ENCODE results near the gene PPFIBP2. TPM values are rescaled to one million over a fixed set of nuclear protein-coding genes. Genes with fewer than 3 reads are reported as not detected.
A peak's percentile ranks its signal among the peaks of the same experiment; 100 is the strongest.
"Not testable (repeated sequence)": the region's sequence is repeated elsewhere in the genome, so short reads cannot be mapped to it uniquely, and the experiment has no call there.

The PPFIBP2 gene
- total RNA-seq, 2 donors from 2014 or later, result 63.5 to 81.1 TPM

- peak; percentile 69 for ATAC-seq
- intact Hi-C loops (cut with DNase I, micrococcal nuclease), result no loop called here
- no peak for DNase-seq
Observed at GRCh38 chr11:7638710-7639642, 125.2 kb downstream of the PPFIBP2 start.

GRCh38 chr11:7639643-7640025 lies 125.8 kb downstream of the PPFIBP2 start:
- intact Hi-C loops (cut with DNase I, micrococcal nuclease), result no loop called here

GRCh38 chr11:7640816-7641215 lies 127.0 kb downstream of the PPFIBP2 start:
- DNase-seq, result no peak
- intact Hi-C loops (cut with DNase I, micrococcal nuclease), result no loop called here
- peak; percentile 42 for ATAC-seq

More at GRCh38 chr11:7639643-7640025, 125.8 kb downstream of the PPFIBP2 start:
- ATAC-seq (peak; percentile 95), DNase-seq (peak; percentile 81 to 89)

GRCh38 chr11:7642747-7643146 lies 128.9 kb downstream of the PPFIBP2 start:
- intact Hi-C loops (cut with DNase I, micrococcal nuclease), result no loop called here
- no peak for ATAC-seq
- DNase-seq, result no peak

DNA sequence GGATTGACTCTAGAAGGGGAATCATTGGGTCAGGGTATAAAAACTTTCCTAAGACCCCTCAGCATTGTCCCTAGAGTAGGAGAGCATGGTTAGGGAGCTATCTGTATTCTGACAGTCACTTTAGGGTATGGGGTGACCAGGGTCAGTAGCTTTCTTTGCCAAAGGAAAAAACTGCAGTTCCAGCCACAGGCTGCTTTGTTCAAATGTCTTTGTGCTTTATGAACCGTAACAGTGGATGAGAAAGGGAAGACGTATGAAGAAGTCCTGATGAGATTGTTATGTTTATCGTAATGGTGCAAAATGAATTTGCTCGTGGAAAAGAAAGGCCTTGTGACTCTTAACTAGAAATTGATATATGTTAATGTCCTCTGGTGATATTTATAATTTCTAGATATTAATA lies 129.5 kb downstream of the PPFIBP2 start:
- no peak for ATAC-seq
- DNase-seq, result no peak
- intact Hi-C loops (cut with DNase I, micrococcal nuclease), result no loop called here

- no peak for ATAC-seq
- intact Hi-C loops (cut with DNase I, micrococcal nuclease), result no loop called here
- no peak for DNase-seq
Observed at GRCh38 chr11:7645206-7645605, 131.4 kb downstream of the PPFIBP2 start.

DNA sequence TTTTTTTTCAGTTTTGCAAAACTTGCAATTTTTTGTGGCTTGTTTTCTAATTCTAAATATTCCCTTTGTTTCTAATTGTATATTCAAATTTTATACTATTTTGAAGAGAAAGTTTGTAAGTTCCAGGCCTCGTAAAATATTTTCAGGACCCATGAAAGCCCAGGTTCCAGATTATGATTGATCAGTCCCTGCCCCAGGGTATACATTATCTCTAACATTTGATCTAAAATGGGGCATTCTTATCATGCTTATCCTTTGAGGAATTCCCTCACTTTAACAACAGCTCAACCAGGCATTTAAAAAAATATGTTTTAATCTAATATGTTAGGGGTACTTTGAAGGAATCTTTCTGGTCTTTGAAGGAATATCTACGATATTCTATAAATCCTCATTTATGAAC lies 133.1 kb downstream of the PPFIBP2 start:
- DNase-seq, result no peak
- intact Hi-C loops (cut with DNase I, micrococcal nuclease), result no loop called here

GRCh38 chr11:7648264-7648663 lies 134.5 kb downstream of the PPFIBP2 start:
- intact Hi-C loops (cut with DNase I, micrococcal nuclease), result no loop called here
- DNase-seq (no peak), ATAC-seq (peak; percentile 88)

More for the DNA sequence above, 133.1 kb downstream of the PPFIBP2 start:
- ATAC-seq, result no peak

- DNase-seq (no peak), ATAC-seq (no peak)
- intact Hi-C loops (cut with DNase I, micrococcal nuclease), result loop anchor here in 1 of 2 donors (10.0 kb wide), 1 partner anchor 86 kb away; no protein-coding TSS in a partner anchor
Observed at GRCh38 chr11:7651140-7651551, 137.3 kb downstream of the PPFIBP2 start.

DNA sequence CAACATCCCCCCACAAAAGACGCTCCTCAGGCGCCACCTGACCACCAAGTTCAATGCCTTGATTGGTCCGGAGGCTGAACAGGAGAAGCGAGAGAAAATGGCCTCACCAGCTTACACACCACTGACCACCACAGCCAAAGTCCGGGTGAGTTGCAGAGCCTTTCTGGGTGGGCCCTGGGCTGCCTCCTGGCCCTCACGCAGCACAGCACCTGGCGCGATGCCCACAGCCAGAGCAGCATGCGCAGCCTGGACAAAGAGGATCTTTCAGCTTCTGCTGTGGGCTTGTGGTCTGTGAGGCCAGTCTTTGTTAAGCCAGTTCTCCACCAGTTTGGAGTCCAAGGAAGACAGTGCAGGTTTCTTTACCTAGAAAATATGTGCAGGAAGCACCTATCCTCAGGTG lies 137.9 kb downstream of the PPFIBP2 start:
- DNase-seq (no peak), ATAC-seq (no peak)
- intact Hi-C loops (cut with DNase I, micrococcal nuclease), result loop anchor here in 1 of 2 donors (10.0 kb wide), 1 partner anchor 87 kb away; no protein-coding TSS in a partner anchor

DNA sequence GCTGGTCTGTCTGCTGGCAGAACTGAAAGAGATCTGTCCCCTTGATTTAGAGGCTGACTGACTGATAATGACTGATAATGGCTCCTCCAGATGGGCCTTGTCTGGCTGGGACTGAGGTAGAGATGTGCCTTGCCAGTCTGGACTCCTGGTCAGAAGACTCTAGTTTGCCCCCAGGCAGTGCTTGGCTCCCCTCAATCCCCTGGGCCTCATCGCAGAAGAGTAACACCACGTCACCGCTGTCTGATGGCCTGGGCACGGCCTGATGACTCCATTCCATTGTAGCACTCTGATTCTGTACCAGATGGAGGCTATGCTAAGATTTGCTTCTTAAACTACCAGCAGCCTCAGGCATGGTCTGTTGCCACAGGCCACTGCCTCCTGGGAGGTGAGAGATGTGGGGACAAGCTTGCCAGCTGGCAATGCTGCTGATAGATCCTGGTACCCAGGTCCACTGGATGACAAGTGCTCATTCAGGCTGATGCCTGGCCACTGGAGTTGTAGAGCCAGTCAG lies 140.5 kb downstream of the PPFIBP2 start:
- DNase-seq, result no peak
- ATAC-seq, result no peak
- intact Hi-C loops (cut with DNase I, micrococcal nuclease), result loop anchor here in 1 of 2 donors (10.0 kb wide), 1 partner anchor 89 kb away; no protein-coding TSS in a partner anchor

GRCh38 chr11:7655253-7656217 lies 141.7 kb downstream of the PPFIBP2 start:
- DNase-seq (no peak), ATAC-seq (peak; percentile 2)
- intact Hi-C loops (cut with DNase I, micrococcal nuclease), result loop anchor here in 1 of 2 donors (10.0 kb wide), 1 partner anchor 91 kb away; no protein-coding TSS in a partner anchor

DNA sequence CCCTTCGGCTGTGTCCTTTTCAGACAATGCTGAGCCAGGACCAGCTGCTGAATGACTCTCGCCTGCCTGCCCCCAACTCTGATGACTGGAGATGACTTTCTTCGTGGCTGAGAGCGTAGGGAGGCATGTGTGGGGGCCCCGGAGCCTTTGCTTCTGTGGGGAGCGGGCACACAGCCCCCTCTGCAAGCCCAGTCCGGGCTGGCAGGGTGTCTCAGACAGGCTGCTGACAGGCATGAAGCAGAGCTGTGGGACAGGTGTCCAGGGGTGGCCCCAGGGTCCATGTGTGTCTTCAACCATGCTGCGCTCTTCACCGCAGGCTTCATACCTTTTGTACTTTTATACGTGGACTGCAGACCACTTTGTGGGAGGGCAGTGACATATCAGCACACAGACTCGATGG lies 142.9 kb downstream of the PPFIBP2 start:
- peak; percentile 18 for ATAC-seq
- intact Hi-C loops (cut with DNase I, micrococcal nuclease), result loop anchor here in 1 of 2 donors (10.0 kb wide), 1 partner anchor 92 kb away; no protein-coding TSS in a partner anchor
- DNase-seq, result no peak

- intact Hi-C loops (cut with DNase I, micrococcal nuclease), result loop anchor here in 1 of 2 donors (10.0 kb wide), 1 partner anchor 93 kb away; no protein-coding TSS in a partner anchor
- ATAC-seq, result peak; percentile 97
- peak; percentile 61 to 62 for DNase-seq
Observed at GRCh38 chr11:7657306-7658025, 143.7 kb downstream of the PPFIBP2 start.

DNA sequence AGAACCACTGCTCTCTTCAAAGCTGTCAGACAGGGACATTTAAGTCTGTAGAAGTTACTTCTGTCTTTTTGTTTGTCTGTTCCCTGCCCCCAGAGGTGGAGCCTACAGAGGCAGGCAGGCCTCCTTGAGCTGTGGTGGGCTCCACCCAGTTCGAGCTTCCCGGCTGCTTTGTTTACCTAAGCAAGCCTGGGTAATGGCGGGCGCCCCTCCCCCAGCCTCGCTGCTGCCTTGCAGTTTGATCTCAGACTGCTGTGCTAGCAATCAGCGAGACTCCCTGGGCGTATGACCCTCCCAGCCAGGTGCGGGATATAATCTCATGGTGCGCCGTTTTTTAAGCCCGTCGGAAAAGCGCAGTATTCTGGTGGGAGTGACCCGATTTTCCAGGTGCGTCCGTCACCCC lies 149.7 kb downstream of the PPFIBP2 start:
- intact Hi-C loops (cut with DNase I, micrococcal nuclease), result loop anchor here in 1 of 2 donors (10.0 kb wide), 1 partner anchor 99 kb away; no protein-coding TSS in a partner anchor
- ATAC-seq, DNase-seq: not testable (repeated sequence)

- no peak for ATAC-seq
- intact Hi-C loops (cut with DNase I, micrococcal nuclease), result loop anchor here in 1 of 2 donors (10.0 kb wide), 1 partner anchor 100 kb away; no protein-coding TSS in a partner anchor
Observed at GRCh38 chr11:7664867-7665266, 151.1 kb downstream of the PPFIBP2 start.

GRCh38 chr11:7665473-7666291 lies 151.9 kb downstream of the PPFIBP2 start:
- DNase-seq (peak; percentile 85 to 89), ATAC-seq (peak; percentile 97)
- intact Hi-C loops (cut with DNase I, micrococcal nuclease), result loop anchor here in 1 of 2 donors (10.0 kb wide), 1 partner anchor 101 kb away; no protein-coding TSS in a partner anchor

More at GRCh38 chr11:7664867-7665266, 151.1 kb downstream of the PPFIBP2 start:
- no peak for DNase-seq

All from left colon (tissue), 2 donors.